RWPE1 (cell line): ENCODE data around the gene FGF4.

Experiments used
- CTCF ChIA-PET: fragments of 350-600 bp; sonication (Branson Sonifier 250); formaldehyde crosslinking; extraction: SDS; loops from one replicate; lab custom pipeline; 2021; lab: Yijun Ruan, JAX
- POLR2A ChIA-PET: fragments of 400-600 bp; formaldehyde crosslinking; extraction: SDS; loops from one replicate; lab custom pipeline; 2020; ENCODE audit warnings: antibody characterized with exemption; ENCODE audit not compliant: low non-redundant PET; lab: Yijun Ruan, JAX
- DNase-seq: peaks from one replicate; pipeline ENCODE4 v3.0.0; 2012; ENCODE audit warnings: low spot score
- H3K27ac ChIP-seq: fragments of 450-650 bp; 2 replicates; pipeline ENCODE4 v1.5.1; 2017
- CTCF ChIP-seq: fragments of 450-650 bp; conservative IDR thresholded peaks from 2 replicates; pipeline ENCODE4 v1.5.1; 2017; ENCODE audit warnings: low read depth, mild to moderate bottlenecking

The FGF4 gene

GRCh38 chr11:69814411-69814810 is 39.3 kb upstream of the FGF4 start:
- DNase-seq, result no peak
- ChIA-PET POLR2A (no interaction called here), CTCF (no interaction called here)
- H3K27ac ChIP-seq, result no peak overlapping the region
- TF ChIP-seq CTCF, result no peak

- no peak for DNase-seq
- no peak overlapping the region for H3K27ac ChIP-seq
- TF ChIP-seq CTCF, result no peak
- ChIA-PET CTCF (no interaction called here), POLR2A (no interaction called here)
Measured at GRCh38 chr11:69813839-69814238, 38.7 kb upstream of the FGF4 start.

GRCh38 chr11:69812946-69813345 is 37.8 kb upstream of the FGF4 start:
- H3K27ac ChIP-seq, result no peak overlapping the region
- POLR2A ChIA-PET, result no interaction called here
- no peak for DNase-seq
- CTCF ChIA-PET, result interaction anchor here (0.7 kb wide), 1 partner anchor 19 kb away, joined by 6 read pairs; no protein-coding TSS in a partner anchor
- no peak for TF ChIP-seq CTCF

- CTCF ChIA-PET, result interaction anchor here (0.6 to 0.7 kb wide), 2 partner anchors 20 to 413 kb away, joined by 3 to 6 read pairs; no protein-coding TSS in a partner anchor
- H3K27ac ChIP-seq, result no peak overlapping the region
- no peak for DNase-seq
- TF ChIP-seq CTCF, result no peak
- POLR2A ChIA-PET, result interaction anchor here (1.1 kb wide), 1 partner anchor 12 kb away, joined by 3 read pairs; no protein-coding TSS in a partner anchor
Measured at GRCh38 chr11:69812256-69812655, 37.1 kb upstream of the FGF4 start.

GRCh38 chr11:69811431-69811830 is 36.3 kb upstream of the FGF4 start:
- no peak for DNase-seq
- H3K27ac ChIP-seq, result no peak overlapping the region
- CTCF ChIA-PET, result no interaction called here
- TF ChIP-seq CTCF, result no peak
- POLR2A ChIA-PET, result interaction anchor here (0.7 to 1.1 kb wide), 2 partner anchors 13 to 32 kb away, joined by 3 to 11 read pairs; no protein-coding TSS in a partner anchor

- CTCF ChIA-PET, result no interaction called here
- POLR2A ChIA-PET, result interaction anchor here (0.7 kb wide), 1 partner anchor 33 kb away, joined by 11 read pairs; no protein-coding TSS in a partner anchor
- no peak for DNase-seq
- no peak for TF ChIP-seq CTCF
- no peak overlapping the region for H3K27ac ChIP-seq
Measured at GRCh38 chr11:69810289-69811118, 35.4 kb upstream of the FGF4 start.
